Left ventricle myocardium inferior (tissue), 1 donor: ENCODE data around the gene ZNF385B. TPM values are rescaled to one million over a fixed set of nuclear protein-coding genes. Genes with fewer than 3 reads are reported as not detected.
"Not testable (repeated sequence)": the region's sequence is repeated elsewhere in the genome, so short reads cannot be mapped to it uniquely, and the experiment has no call there.

Experiments used
- DNase-seq: peaks from one replicate; pipeline ENCODE4 v3.0.0-alpha.2; 2020
- H3K27ac ChIP-seq: fragments of 200-600 bp; replicated peaks from 2 replicates; pipeline ENCODE4 v1.8.0; 2021
- H3K27me3 ChIP-seq: fragments of 200-600 bp; 2 replicates; pipeline ENCODE4 v1.8.0; 2021; ENCODE audit warnings: low read depth
- H3K36me3 ChIP-seq: fragments of 200-600 bp; 2 replicates; pipeline ENCODE4 v1.8.0; 2021
- H3K4me1 ChIP-seq: fragments of 200-600 bp; 2 replicates; pipeline ENCODE4 v1.8.0; 2021
- H3K4me3 ChIP-seq: fragments of 200-600 bp; 2 replicates; pipeline ENCODE4 v1.8.0; 2021; ENCODE audit warnings: mild to moderate bottlenecking, moderate library complexity
- H3K9me3 ChIP-seq: fragments of 200-600 bp; replicated peaks from 2 replicates; pipeline ENCODE4 v1.8.0; 2021
- intact Hi-C: fragments of 100-400 bp; cut with micrococcal nuclease; formaldehyde crosslinking; loops from one replicate; pipeline ENCODE4 v1.11.0; 2022
- total RNA-seq: library from RNA; stranded (reverse); fragmentation: NEBNext Ultra II Directional; extraction: Animal tissue kit (Norgen Biotek cat#: 25700); gene quantifications from one replicate; pipeline ENCODE4 v1.2.1, GENCODE V29; 2021
- TF ChIP-seq, protein P1 (sequence below): fragments of 200-600 bp; IDR thresholded peaks from 2 replicates; pipeline ENCODE4 v1.8.0; 2021; ENCODE audit warnings: antibody characterized with exemption, mild to moderate bottlenecking, borderline replicate concordance
- donor health status: DM: no; HTN: yes; CAD: no; lungs with severe emphysema.

ZNF385B gene
- total RNA-seq, 1 donor from 2014 or later, result 0.14 TPM

DNA sequence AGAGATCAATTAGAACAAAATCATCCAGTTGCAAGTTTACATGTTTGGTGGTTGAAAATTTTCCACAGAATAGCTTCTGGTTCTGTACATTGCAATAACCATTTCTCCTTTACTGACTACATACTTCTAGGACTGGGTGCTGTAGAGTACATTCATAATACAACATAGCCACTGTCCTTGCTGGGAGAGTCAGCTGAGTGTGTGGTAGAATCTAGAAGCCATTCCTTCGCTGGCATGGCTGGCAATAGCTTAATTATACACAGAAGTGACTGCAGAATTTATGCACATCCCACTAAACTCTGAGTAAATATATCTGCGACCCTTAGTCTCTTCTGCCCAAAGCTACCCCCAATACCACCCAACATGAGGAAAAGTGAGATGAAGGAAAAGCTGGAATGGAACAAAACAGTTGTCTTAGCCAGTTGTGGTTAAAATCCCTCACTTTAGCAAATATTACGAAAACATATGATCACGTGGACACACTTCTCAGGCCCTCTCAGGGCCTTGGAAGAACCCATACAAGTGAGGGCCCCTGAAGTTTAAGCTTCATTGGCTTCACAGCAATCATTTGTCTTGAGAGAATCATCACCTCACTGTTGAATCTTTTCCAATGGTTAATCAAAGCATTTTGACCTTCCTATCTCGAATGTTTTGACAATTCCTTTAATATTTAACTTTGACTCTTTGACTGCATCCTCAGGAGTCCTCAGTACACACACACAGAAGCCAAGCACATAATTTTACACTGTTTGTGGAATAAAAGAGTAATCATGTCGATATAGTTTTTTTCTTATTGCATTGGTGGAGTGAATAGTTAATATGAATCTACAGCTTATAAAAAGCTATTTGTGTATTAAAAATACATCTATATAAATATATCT lies 225.1 kb downstream of the ZNF385B start:
- no peak overlapping the region for H3K27ac ChIP-seq
- H3K9me3 ChIP-seq, result no peaks in the 10 kb centered on the region
- DNase-seq, result no peak
- no peak overlapping the region for H3K4me3 ChIP-seq
- no peaks in the 10 kb centered on the region for H3K36me3 ChIP-seq
- TF ChIP-seq, protein P1, sequence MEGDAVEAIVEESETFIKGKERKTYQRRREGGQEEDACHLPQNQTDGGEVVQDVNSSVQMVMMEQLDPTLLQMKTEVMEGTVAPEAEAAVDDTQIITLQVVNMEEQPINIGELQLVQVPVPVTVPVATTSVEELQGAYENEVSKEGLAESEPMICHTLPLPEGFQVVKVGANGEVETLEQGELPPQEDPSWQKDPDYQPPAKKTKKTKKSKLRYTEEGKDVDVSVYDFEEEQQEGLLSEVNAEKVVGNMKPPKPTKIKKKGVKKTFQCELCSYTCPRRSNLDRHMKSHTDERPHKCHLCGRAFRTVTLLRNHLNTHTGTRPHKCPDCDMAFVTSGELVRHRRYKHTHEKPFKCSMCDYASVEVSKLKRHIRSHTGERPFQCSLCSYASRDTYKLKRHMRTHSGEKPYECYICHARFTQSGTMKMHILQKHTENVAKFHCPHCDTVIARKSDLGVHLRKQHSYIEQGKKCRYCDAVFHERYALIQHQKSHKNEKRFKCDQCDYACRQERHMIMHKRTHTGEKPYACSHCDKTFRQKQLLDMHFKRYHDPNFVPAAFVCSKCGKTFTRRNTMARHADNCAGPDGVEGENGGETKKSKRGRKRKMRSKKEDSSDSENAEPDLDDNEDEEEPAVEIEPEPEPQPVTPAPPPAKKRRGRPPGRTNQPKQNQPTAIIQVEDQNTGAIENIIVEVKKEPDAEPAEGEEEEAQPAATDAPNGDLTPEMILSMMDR, result no peak
- intact Hi-C loops, result no loop called here
- H3K27me3 ChIP-seq, result no peaks in the 10 kb centered on the region
- H3K4me1 ChIP-seq, result peaks cover 15% of the 10 kb centered on the region

DNA sequence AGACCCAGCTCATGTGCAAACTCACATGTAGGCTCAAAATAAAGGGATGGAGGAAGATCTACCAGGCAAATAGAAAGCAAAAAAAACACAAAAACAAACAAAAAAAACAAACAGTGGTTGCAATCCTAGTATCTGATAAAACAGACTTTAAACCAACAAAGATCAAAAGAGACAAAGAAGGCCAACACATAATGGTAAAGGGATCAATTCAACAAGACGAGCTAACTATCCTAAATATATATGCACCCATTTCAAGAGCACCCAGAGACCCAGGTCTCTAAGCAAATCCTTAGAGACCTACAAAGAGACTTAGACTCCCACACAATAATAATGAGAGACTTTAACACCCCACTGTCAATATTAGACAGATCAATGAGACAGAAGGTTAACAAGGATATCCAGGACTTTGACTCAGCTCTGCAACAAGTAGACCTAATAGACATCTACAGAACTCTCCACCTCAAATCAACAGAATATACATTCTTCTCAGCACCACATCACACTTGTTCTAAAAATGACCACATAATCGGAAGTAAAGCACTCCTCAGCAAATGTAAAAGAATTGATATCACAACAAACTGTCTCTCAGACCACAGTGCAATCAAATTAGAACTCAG lies 229.5 kb downstream of the ZNF385B start:
- H3K9me3 ChIP-seq, H3K27me3 ChIP-seq, H3K27ac ChIP-seq, H3K36me3 ChIP-seq, intact Hi-C loops, DNase-seq, H3K4me3 ChIP-seq, H3K4me1 ChIP-seq: not testable (repeated sequence)

DNA sequence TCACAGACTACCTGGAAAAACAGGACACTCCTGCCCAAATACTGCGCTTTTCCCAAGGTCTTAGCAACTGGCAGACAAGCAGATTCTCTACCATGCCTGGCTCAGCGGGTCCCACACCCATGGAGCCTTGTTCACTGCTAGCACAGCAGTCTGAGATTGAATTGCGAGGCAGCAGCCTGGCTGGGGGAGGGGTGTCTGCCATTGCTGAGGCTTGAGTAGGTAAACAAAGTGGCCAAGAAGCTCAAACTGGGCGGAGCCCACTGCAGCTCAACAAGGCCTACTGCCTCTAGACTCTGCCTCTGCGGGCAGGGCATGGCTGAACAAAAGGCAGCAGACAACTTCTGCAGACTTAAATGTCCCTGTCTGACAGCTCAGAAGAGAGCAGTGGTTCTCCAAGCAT lies 231.6 kb downstream of the ZNF385B start:
- H3K9me3 ChIP-seq, intact Hi-C loops, H3K27ac ChIP-seq, H3K4me1 ChIP-seq, H3K36me3 ChIP-seq, DNase-seq, H3K27me3 ChIP-seq, H3K4me3 ChIP-seq: not testable (repeated sequence)

DNA sequence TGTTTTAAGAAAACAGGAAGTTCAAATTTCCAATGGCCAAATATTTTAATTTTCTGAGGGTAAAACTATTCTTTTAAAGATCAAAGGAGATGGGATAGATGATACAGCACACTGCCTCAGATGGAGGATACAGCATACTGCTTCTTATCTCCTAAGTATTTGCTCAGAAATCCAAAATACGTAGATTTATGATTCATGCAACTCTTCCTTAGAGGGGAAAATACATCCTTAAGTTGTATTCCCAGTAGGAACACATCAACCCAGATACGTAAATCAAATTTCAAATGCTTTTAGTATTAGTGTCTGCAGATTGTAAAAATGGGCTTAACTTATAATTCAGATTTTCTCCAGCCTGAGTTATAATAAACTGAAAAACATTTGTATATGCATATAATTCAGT lies 235.2 kb downstream of the ZNF385B start:
- H3K4me1 ChIP-seq, result no peaks in the 10 kb centered on the region
- no peaks in the 10 kb centered on the region for H3K27me3 ChIP-seq
- no peak for DNase-seq
- H3K4me3 ChIP-seq, result no peak overlapping the region
- H3K36me3 ChIP-seq, result no peaks in the 10 kb centered on the region
- no peaks in the 10 kb centered on the region for H3K9me3 ChIP-seq
- intact Hi-C loops, result no loop called here
- TF ChIP-seq, protein P1, result no peak
- no peak overlapping the region for H3K27ac ChIP-seq

- Histone ChIP-seq H3K9me3 (peaks cover 4% of the 10 kb centered on the region), H3K4me3 (no peak overlapping the region), H3K4me1 (no peaks in the 10 kb centered on the region), H3K27me3 (no peaks in the 10 kb centered on the region), H3K36me3 (no peaks in the 10 kb centered on the region), H3K27ac (no peak overlapping the region)
- DNase-seq, result peak; percentile 64
- TF ChIP-seq, protein P1, result no peak
- intact Hi-C loops, result no loop called here
Observed at GRCh38 chr2:179622635-179623300, 238.6 kb downstream of the ZNF385B start.

- Histone ChIP-seq H3K36me3 (no peaks in the 10 kb centered on the region), H3K27me3 (no peaks in the 10 kb centered on the region), H3K27ac (no peak overlapping the region), H3K4me3 (no peak overlapping the region), H3K4me1 (no peaks in the 10 kb centered on the region), H3K9me3 (peaks cover 4% of the 10 kb centered on the region)
- DNase-seq, result no peak
- TF ChIP-seq, protein P1, result no peak
- intact Hi-C loops, result no loop called here
Observed at GRCh38 chr2:179622112-179622511, 239.3 kb downstream of the ZNF385B start.
